ENCODE results near the gene MTFR2. TPM values are rescaled to one million over a fixed set of nuclear protein-coding genes. Genes with fewer than 3 reads are reported as not detected.

Gene MTFR2
- total RNA-seq, result 0.57 and 0.83 TPM in 2 replicates

GRCh38 chr6:136249811-136250685, at the start of gene MTFR2:
TSS of gene MTFR2 (minus strand) at chr6:136250311. CDS start at chr6:136249099, 1,212 bp downstream.

GRCh38 chr6:136289579-136290409, 39.7 kb upstream of the MTFR2 start, which contains the start of gene BCLAF1:
TSS of gene BCLAF1 (minus strand) at chr6:136289846. CDS start at chr6:136279866, 9,980 bp downstream.

Other genes with a start within 250 kb of the MTFR2 start
- 85.0 and 90.2 TPM in 2 replicates for gene BCLAF1, start 39.5 kb upstream of the MTFR2 start, total RNA-seq

All from smooth muscle cell of bladder (primary cell).